Natural killer cell (primary cell): ENCODE measurements around the gene MORF4L1. TPM values are rescaled to one million over a fixed set of nuclear protein-coding genes. Genes with fewer than 3 reads are reported as not detected.
"Not testable (repeated sequence)": the region's sequence is repeated elsewhere in the genome, so short reads cannot be mapped to it uniquely, and the experiment has no call there.

ENCODE experiments used
- ATAC-seq, 3 donors: fragments of 150-1000 bp in 2 of 3; fragments of 200-7000 bp in 1 of 3; cut with Tn5 transposase; 1 replicate in 1 of 3; 2 replicates in 2 of 3; pipeline ENCODE4 v1.10.0; 2021; ENCODE audit warnings: mild to moderate bottlenecking in 2 of 3, moderate library complexity in 2 of 3
- DNase-seq, 2 donors: peaks; one replicate each; pipeline versions ENCODE4 v3.0.0 to v3.0.0-alpha.2; 2013 to 2021; ENCODE audit warnings: mixed read lengths in 1 of 2
- H3K27ac ChIP-seq: one replicate; pipeline ENCODE4 v1.5.1; 2013; ENCODE audit warnings: mild to moderate bottlenecking, low read length
- H3K27me3 ChIP-seq: one replicate; pipeline ENCODE4 v1.6.1; 2013; ENCODE audit warnings: low read length; ENCODE audit not compliant: control insufficient read depth, insufficient read depth
- H3K36me3 ChIP-seq: one replicate; pipeline ENCODE4 v1.6.1; 2013; ENCODE audit warnings: low read length; ENCODE audit not compliant: control insufficient read depth, insufficient read depth
- H3K4me1 ChIP-seq: one replicate; pipeline ENCODE4 v1.6.1; 2013; ENCODE audit warnings: low read length; ENCODE audit not compliant: control insufficient read depth, insufficient read depth
- H3K4me3 ChIP-seq: one replicate; pipeline ENCODE4 v1.5.1; 2013; ENCODE audit warnings: low read length
- H3K9me3 ChIP-seq: one replicate; pipeline ENCODE4 v1.6.1; 2013; ENCODE audit warnings: low read length; ENCODE audit not compliant: control insufficient read depth, insufficient read depth
- H3K27ac Mint-ChIP-seq, 2 donors: one replicate each; pipeline ENCODE4 v1.8.0; 2022; ENCODE audit warnings: mild to moderate bottlenecking in 2 of 2, mixed read lengths in 2 of 2, moderate library complexity in 1 of 2
- H3K27me3 Mint-ChIP-seq, 2 donors: one replicate each; pipeline ENCODE4 v1.8.0; 2022; ENCODE audit warnings: low read depth in 2 of 2, mixed read lengths in 2 of 2
- H3K36me3 Mint-ChIP-seq: one replicate; pipeline ENCODE4 v1.8.0; 2022; ENCODE audit warnings: mixed read lengths
- H3K4me1 Mint-ChIP-seq, 2 donors: one replicate each; pipeline ENCODE4 v1.8.0; 2022; ENCODE audit warnings: mixed read lengths in 2 of 2
- H3K4me3 Mint-ChIP-seq: one replicate; pipeline ENCODE4 v1.8.0; 2022; ENCODE audit warnings: mild to moderate bottlenecking, moderate library complexity, mixed read lengths
- H3K9me3 Mint-ChIP-seq, 2 donors: one replicate each; pipeline ENCODE4 v1.8.0; 2022; ENCODE audit warnings: mixed read lengths in 2 of 2
- CTCF ChIP-seq: fragments of 200-600 bp; IDR thresholded peaks from one replicate; pipeline ENCODE4 v1.8.0; 2022; ENCODE audit warnings: antibody characterized with exemption
- WGBS: methylation state at CpG from one replicate; pipeline ENCODE4 v1.1.7; 2013; ENCODE audit warnings: missing lambda C conversion rate; ENCODE audit not compliant: insufficient coverage; 5-methylcytosine and 5-hydroxymethylcytosine counted together
- intact Hi-C: fragments of 100-400 bp; cut with micrococcal nuclease; formaldehyde crosslinking; loops from one replicate; pipeline ENCODE4 v1.14.2; 2022
- total RNA-seq, 4 donors: library from RNA; stranded (reverse); fragments of 120-200 nt in 1 of 4; gene quantifications; one replicate each; pipeline versions ENCODE4 v1.2.3 to v1.2.4, GENCODE V29; 2013 to 2022

Gene MORF4L1
- total RNA-seq, 3 donors from 2014 or later (not counting 1 experiment from before 2014, with no cell fraction given) = 316 to 348 (median 329) TPM

GRCh38 chr15:78889000-78889399 lies 16.3 kb downstream of the MORF4L1 start:
- TF ChIP-seq CTCF = no peak
- no peak for ATAC-seq
- WGBS = 90% methylated on average over 3 of the region's 4 CpGs
- no peaks in the 10 kb centered on the region for H3K4me1 ChIP-seq
- H3K27ac Mint-ChIP-seq = peak overlapping the region in 1 of 2 donors; percentile 23
- peaks cover 87% of the 10 kb centered on the region for H3K36me3 ChIP-seq
- no peaks in the 10 kb centered on the region for H3K9me3 Mint-ChIP-seq
- H3K4me1 Mint-ChIP-seq = peaks cover 15 to 24% of the 10 kb centered on the region in 2 donors
- no peaks in the 10 kb centered on the region for H3K9me3 ChIP-seq
- H3K36me3 Mint-ChIP-seq = peaks cover 34% of the 10 kb centered on the region
- H3K27me3 ChIP-seq = no peaks in the 10 kb centered on the region
- H3K4me3 Mint-ChIP-seq = no peak overlapping the region
- no peak overlapping the region for H3K27ac ChIP-seq
- intact Hi-C loops = no loop called here
- H3K4me3 ChIP-seq = no peak overlapping the region
- no peaks in the 10 kb centered on the region for H3K27me3 Mint-ChIP-seq
- no peak for DNase-seq

GRCh38 chr15:78893538-78893937 lies 20.8 kb downstream of the MORF4L1 start:
- Histone ChIP-seq H3K9me3 (no peaks in the 10 kb centered on the region), H3K4me3 (no peak overlapping the region), H3K36me3 (peaks cover 91% of the 10 kb centered on the region), H3K27ac (no peak overlapping the region), H3K4me1 (no peaks in the 10 kb centered on the region), H3K27me3 (no peaks in the 10 kb centered on the region)
- no peak for TF ChIP-seq CTCF
- Mint-ChIP-seq H3K27ac (no peak overlapping the region), H3K9me3 (no peaks in the 10 kb centered on the region), H3K4me1 (peaks cover 5 to 8% of the 10 kb centered on the region in 2 donors), H3K27me3 (no peaks in the 10 kb centered on the region), H3K4me3 (no peak overlapping the region), H3K36me3 (peaks cover 45% of the 10 kb centered on the region)
- WGBS = no CpG with 5 or more reads among the region's 2 CpGs
- ATAC-seq = no peak
- no peak for DNase-seq
- intact Hi-C loops = no loop called here

GRCh38 chr15:78895471-78895870 lies 22.8 kb downstream of the MORF4L1 start:
- H3K4me3 ChIP-seq = no peak overlapping the region
- Mint-ChIP-seq H3K9me3 (no peaks in the 10 kb centered on the region), H3K27me3 (no peaks in the 10 kb centered on the region), H3K4me3 (no peak overlapping the region), H3K36me3 (peaks cover 45% of the 10 kb centered on the region), H3K4me1 (peaks cover 5 to 11% of the 10 kb centered on the region in 2 donors), H3K27ac (peak overlapping the region in 1 of 2 donors; percentile 59)
- H3K4me1 ChIP-seq = no peaks in the 10 kb centered on the region
- no peak for ATAC-seq
- intact Hi-C loops = no loop called here
- no peak overlapping the region for H3K27ac ChIP-seq
- no peak for DNase-seq
- TF ChIP-seq CTCF = no peak
- no peaks in the 10 kb centered on the region for H3K27me3 ChIP-seq
- no peaks in the 10 kb centered on the region for H3K9me3 ChIP-seq
- peaks cover 84% of the 10 kb centered on the region for H3K36me3 ChIP-seq
- WGBS = no CpG with 5 or more reads among the region's 3 CpGs

- intact Hi-C loops = no loop called here
- 94% methylated on average over 2 of the region's 4 CpGs for WGBS
- DNase-seq (no peak), ATAC-seq (no peak)
- Mint-ChIP-seq H3K4me3 (no peak overlapping the region), H3K4me1 (peaks cover 0 to 16% of the 10 kb centered on the region in 2 donors), H3K9me3 (no peaks in the 10 kb centered on the region), H3K27ac (peak overlapping the region in 1 of 2 donors; percentile 59), H3K36me3 (peaks cover 32% of the 10 kb centered on the region), H3K27me3 (no peaks in the 10 kb centered on the region)
- H3K36me3 ChIP-seq = peaks cover 80% of the 10 kb centered on the region
- no peak overlapping the region for H3K27ac ChIP-seq
- H3K27me3 ChIP-seq = no peaks in the 10 kb centered on the region
- H3K4me1 ChIP-seq = no peaks in the 10 kb centered on the region
- no peaks in the 10 kb centered on the region for H3K9me3 ChIP-seq
- TF ChIP-seq CTCF = no peak
- no peak overlapping the region for H3K4me3 ChIP-seq
Observed at GRCh38 chr15:78898540-78898939, 25.9 kb downstream of the MORF4L1 start.

- H3K4me1 ChIP-seq, H3K27ac ChIP-seq, H3K4me3 Mint-ChIP-seq, intact Hi-C loops, H3K4me3 ChIP-seq, H3K27me3 ChIP-seq, H3K9me3 Mint-ChIP-seq, DNase-seq, ATAC-seq, H3K27ac Mint-ChIP-seq, H3K9me3 ChIP-seq, H3K27me3 Mint-ChIP-seq: not testable (repeated sequence)
- H3K4me1 Mint-ChIP-seq = peaks cover 5 to 22% of the 10 kb centered on the region in 2 donors
- peaks cover 27% of the 10 kb centered on the region for H3K36me3 Mint-ChIP-seq
- H3K36me3 ChIP-seq = peaks cover 80% of the 10 kb centered on the region
- 95% methylated on average over 13 of the region's 14 CpGs for WGBS
Observed at GRCh38 chr15:78900819-78901533, 28.3 kb downstream of the MORF4L1 start.
